LNCaP clone FGC (cell line): ENCODE results near the gene ATP2A3.

Experiments used
- DNase-seq: peaks from one replicate; pipeline ENCODE4 v3.0.0-alpha.2; 2011; ENCODE audit warnings: low read depth
- H3K4me3 ChIP-seq: 2 replicates; pipeline ENCODE4 v1.5.1; 2011; ENCODE audit warnings: mild to moderate bottlenecking, low read depth, low read length, control low read depth
- CTCF ChIP-seq: IDR thresholded peaks from 2 replicates; pipeline ENCODE4 v1.5.1; 2012; ENCODE audit warnings: mild to moderate bottlenecking; ENCODE audit not compliant: control insufficient read depth, insufficient read depth; ENCODE audit errors: extremely low read depth

The ATP2A3 gene

GRCh38 chr17:3909257-3909656, 55.0 kb downstream of the ATP2A3 start:
- no peak overlapping the region for H3K4me3 ChIP-seq
- TF ChIP-seq CTCF = no peak
- DNase-seq = no peak

GRCh38 chr17:3907483-3908216, 56.6 kb downstream of the ATP2A3 start:
- no peak for DNase-seq
- no peak overlapping the region for H3K4me3 ChIP-seq
- peak; percentile 28; the same call in 1 of the 2 replicates for TF ChIP-seq CTCF

GRCh38 chr17:3906881-3907280, 57.4 kb downstream of the ATP2A3 start:
- no peak overlapping the region for H3K4me3 ChIP-seq
- TF ChIP-seq CTCF = no peak
- no peak for DNase-seq

GRCh38 chr17:3905017-3905520, 59.2 kb downstream of the ATP2A3 start:
- no peak for DNase-seq
- no peak for TF ChIP-seq CTCF

GRCh38 chr17:3904501-3904900, 59.7 kb downstream of the ATP2A3 start:
- no peak for TF ChIP-seq CTCF
- no peak overlapping the region for H3K4me3 ChIP-seq
- no peak for DNase-seq

More at GRCh38 chr17:3905017-3905520, 59.2 kb downstream of the ATP2A3 start:
- H3K4me3 ChIP-seq = no peak overlapping the region

GRCh38 chr17:3903881-3904290, 60.4 kb downstream of the ATP2A3 start:
- no peak for DNase-seq
- TF ChIP-seq CTCF = no peak
- H3K4me3 ChIP-seq = no peak overlapping the region
